GM12874 (cell line): ENCODE results near the gene DEGS2.

Experiments used
- TF ChIP-seq, protein P1 (sequence below): IDR thresholded peaks from 2 replicates; pipeline ENCODE4 v1.5.1; 2011; ENCODE audit warnings: low read depth, mild to moderate bottlenecking, control low read depth, low read length, moderate library complexity; ENCODE audit not compliant: insufficient read depth

Gene DEGS2

DNA sequence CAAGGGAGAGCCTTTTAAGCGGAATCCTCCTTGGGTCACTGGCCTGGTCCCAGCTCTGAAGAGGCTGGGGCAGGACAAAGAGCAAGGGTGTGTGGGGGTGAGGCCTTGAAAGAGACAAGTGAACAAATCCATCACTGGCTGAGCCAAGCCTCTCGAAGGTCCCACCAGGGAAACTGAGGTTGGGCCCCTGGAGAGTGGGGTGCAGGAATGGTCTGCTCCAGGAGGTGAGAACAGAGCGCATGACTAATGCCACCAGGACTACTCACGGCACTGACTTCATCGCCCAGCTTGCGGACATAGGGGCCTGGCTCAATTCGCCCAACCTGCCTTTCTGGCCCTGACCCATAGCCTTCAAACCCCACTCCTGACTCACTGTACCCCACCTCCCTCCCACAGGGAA is 19.2 kb upstream of the DEGS2 start:
- TF ChIP-seq, protein P1, sequence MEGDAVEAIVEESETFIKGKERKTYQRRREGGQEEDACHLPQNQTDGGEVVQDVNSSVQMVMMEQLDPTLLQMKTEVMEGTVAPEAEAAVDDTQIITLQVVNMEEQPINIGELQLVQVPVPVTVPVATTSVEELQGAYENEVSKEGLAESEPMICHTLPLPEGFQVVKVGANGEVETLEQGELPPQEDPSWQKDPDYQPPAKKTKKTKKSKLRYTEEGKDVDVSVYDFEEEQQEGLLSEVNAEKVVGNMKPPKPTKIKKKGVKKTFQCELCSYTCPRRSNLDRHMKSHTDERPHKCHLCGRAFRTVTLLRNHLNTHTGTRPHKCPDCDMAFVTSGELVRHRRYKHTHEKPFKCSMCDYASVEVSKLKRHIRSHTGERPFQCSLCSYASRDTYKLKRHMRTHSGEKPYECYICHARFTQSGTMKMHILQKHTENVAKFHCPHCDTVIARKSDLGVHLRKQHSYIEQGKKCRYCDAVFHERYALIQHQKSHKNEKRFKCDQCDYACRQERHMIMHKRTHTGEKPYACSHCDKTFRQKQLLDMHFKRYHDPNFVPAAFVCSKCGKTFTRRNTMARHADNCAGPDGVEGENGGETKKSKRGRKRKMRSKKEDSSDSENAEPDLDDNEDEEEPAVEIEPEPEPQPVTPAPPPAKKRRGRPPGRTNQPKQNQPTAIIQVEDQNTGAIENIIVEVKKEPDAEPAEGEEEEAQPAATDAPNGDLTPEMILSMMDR: no peak

DNA sequence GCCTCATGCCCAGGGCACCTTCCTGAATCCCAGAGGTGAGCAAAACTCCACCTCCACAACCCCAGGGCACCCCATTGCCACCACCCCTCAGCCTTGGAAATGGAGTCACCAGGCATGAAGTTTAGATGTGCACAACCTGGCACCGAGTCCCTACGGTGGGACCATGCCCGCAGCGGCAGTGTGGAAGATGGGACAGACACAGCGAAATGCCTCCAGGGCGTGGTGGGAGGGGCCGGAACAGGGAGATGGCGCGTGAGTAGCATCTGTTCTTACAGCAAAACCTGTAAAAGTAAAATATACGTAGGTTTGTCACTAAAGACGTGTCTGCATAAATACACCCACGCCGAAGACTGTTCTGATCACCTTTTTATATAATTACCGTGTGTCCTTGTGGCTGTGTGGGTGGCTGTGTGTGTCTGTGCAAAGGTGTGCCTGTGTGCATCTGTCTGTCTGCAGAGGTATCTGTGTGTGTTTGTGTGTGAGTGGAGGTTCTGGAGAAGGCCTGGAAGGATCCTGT is 17.4 kb upstream of the DEGS2 start:
- TF ChIP-seq, protein P1: no peak

DNA sequence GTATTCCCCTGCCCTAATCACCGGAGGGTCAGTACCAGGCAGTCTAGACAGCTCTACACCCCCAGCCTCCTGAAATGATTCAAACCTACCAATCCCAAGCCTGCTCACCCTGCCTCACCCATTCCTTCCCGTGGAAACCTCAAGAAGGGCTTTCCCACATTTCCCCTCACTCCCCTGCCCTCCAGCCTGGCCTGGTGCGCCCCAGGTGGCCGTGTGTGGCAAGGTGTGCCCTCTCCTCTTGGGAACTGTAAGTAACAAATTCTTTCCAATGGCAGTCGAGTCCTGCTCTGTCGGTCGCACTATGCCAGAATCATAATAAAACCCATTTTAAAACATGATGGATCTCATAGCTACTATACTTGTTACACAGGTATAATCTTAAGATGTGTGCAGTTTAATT is 13.9 kb upstream of the DEGS2 start:
- TF ChIP-seq, protein P1: no peak

DNA sequence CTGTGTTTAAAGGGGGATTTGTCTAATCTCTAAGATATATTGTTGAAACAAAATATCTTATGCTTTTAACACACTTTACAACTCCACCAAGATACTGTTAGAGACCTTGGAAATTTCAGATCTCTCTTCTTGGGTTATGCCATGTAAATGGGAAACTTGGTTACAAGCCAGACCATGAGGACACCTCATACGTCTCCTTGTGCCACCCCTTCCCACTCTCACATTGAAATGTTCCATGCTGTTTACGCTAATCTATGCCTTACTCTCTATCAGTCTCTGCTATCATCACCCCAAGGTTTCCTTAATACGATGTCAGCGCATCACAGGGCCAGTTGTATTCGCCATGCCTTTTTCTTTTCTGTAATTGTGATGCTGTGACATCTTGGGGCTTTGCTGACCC is 13.4 kb upstream of the DEGS2 start:
- TF ChIP-seq, protein P1: no peak

DNA sequence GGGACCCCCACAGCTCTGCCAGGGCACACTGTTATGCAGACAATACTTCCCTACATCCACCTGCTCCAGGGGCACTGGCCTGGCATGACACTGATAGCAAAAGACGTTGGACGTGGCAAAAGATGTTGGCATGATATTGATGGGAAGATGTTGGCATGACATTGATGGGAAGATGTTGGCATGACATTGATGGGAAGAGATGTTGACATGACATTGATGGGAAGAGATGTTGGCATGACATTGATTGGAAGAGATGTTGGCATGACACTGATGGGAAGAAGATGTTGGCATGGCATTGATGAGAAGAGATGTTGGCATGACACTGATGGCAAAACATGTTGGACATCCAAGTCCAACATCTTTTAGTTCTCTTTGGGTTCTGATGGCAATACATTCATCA is 11.4 kb upstream of the DEGS2 start:
- TF ChIP-seq, protein P1: no peak

DNA sequence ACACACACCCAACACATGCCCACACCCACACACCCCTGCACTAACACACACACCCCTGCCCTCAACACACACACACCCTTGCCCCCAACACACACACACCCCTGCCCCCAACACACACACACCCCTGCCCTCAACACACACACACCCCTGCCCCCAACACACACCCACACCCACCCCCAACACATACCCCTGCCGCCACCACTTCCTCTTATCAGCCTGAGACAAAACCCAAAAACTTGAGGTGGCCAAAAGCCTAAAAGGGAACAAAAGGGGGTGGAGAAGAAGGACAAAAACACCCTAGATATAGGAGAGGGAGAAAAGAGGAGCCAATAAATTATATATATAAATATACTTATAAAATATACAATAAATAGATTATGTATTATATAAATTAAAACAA is 9.1 kb upstream of the DEGS2 start:
- TF ChIP-seq, protein P1: no peak

DNA sequence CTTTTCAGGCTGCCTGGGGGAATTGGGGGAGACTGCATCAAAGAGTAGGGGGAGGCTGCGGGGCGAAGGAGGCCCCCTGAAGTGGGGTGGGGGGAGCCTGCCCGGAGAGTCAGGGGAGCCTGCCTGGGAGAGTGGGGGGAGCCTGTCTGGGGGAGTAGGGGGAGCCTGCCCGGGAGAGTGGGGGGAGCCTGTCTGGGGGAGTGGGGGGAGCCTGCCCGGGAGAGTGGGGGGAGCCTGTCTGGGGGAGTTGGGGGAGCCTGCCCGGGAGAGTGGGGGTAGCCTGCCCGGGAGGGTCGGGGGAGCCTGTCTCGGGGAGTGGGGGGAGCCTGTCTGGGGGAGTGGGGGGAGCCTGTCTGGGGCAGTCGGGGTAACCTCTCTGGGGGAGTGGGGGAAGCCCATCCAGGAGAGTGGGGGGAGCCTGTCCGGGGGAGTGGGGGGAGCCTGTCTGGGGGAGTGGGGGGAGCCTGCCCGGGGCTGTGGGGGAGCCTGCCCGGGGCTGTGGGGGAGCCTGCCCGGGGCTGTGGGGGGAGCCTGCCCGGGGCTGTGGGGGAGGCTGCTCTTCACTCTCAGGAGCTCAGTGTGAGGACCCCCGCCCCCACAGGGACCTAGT is 6.5 kb upstream of the DEGS2 start:
- TF ChIP-seq, protein P1: no peak

DNA sequence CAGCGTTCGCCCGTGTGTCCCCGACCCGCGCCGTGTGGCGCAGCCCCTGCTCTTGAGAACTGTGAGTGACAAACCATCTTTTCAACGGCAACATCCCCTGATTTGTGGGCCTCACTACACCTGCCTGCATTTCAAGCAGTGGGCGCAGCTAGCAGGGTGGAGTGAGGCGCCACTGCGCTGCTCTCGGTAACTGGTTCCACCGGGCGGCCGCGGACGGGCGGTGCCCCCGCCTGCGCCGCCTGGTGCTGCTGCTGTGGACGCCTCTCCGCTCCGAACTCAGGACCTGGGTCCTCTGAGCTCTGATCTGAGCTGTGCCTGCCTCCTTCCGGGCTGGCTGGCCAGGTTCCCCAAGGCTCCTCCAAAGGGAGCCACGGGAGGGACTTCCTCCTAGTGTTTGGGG is 5.9 kb upstream of the DEGS2 start:
- TF ChIP-seq, protein P1: no peak
